ENCODE measurements around the gene NACC2. TPM values are rescaled to one million over a fixed set of nuclear protein-coding genes. Genes with fewer than 3 reads are reported as not detected.

Gene NACC2
- total RNA-seq, 1 donor from 2014 or later: 4.5 TPM

DNA sequence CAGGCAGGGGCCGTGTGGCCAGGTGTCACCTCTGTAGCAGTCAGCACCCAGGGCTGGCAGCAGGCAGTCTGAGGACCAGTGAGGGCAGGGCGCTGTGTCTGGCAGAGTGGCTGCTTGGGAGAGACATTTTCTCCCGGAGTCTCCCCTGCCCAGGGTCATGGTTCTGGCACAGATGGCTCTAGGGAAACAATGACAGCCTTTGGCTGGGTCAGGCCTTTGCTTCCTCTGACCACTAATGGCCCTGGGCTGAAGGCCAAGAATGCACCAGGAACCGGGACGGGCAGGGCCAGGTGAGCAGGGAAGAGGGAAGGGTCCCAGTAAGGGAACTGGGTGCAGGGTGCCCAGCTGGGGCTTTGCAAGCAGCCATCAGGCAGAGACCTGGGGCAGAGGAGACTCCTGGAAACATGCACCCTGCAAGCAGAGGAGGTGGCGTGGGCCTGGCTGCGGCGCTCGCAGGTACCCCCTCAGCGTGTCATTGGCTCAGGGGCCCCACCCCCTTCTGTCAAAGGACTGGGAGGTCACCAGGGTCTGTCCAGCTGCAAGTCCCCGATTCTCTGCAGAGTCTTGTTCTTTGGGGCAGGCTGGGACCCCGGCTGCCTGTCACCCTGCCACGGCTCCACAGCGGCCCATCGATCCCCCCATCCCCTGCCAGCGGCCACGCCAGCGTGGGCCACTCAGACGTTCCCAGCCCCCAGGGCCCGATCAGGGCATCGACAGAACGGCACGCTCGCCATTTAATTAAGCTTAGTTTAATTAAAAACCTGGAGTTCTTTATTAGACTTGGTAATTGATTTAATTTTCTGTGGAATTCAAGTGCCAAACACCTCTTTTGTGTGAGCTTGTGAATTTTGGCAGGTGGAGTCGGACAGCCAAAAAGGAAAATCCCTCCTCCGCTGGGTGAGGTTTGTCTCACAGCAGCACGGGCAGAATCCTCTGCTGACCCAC lies 42.5 kb upstream of the NACC2 start:
- no peak overlapping the region for H3K9ac ChIP-seq
- H3K27me3 ChIP-seq: peaks cover 35% of the 10 kb centered on the region
- H3K27ac ChIP-seq: no peak overlapping the region
- no peaks in the 10 kb centered on the region for H4K20me1 ChIP-seq (ENCODE audit: low read depth)
- no peak overlapping the region for H3K4me3 Mint-ChIP-seq
- no peak overlapping the region for H3K4me3 ChIP-seq
- H3K9me3 Mint-ChIP-seq: no peaks in the 10 kb centered on the region
- no peak for DNase-seq (ENCODE audit: low spot score)
- no peak overlapping the region for H3K27ac Mint-ChIP-seq
- no peaks in the 10 kb centered on the region for H3K79me2 ChIP-seq (ENCODE audit: low read depth)
- H3K36me3 Mint-ChIP-seq: no peaks in the 10 kb centered on the region
- peaks cover 7% of the 10 kb centered on the region for H3F3A ChIP-seq (ENCODE audit: low read depth)
- H3K36me3 ChIP-seq: no peaks in the 10 kb centered on the region
- H3K4me1 ChIP-seq: peaks cover 9% of the 10 kb centered on the region
- H3K27me3 Mint-ChIP-seq (ENCODE audit: insufficient read depth, low read depth): peaks cover 24% of the 10 kb centered on the region
- TF ChIP-seq EZH2 (IDR thresholded peaks at IDR 0.05): no peak
- no peak for TF ChIP-seq EZH2phosphoT487 (IDR thresholded peaks at IDR 0.05)
- no peak for TF ChIP-seq CTCF (IDR thresholded peaks at IDR 0.05)
- H2AFZ ChIP-seq (replicated peaks): no peak overlapping the region
- no peaks in the 10 kb centered on the region for H3K9me3 ChIP-seq (ENCODE audit: low read depth)
- no peak overlapping the region for H3K4me2 ChIP-seq
- peaks cover 21% of the 10 kb centered on the region for H3K4me1 Mint-ChIP-seq

DNA sequence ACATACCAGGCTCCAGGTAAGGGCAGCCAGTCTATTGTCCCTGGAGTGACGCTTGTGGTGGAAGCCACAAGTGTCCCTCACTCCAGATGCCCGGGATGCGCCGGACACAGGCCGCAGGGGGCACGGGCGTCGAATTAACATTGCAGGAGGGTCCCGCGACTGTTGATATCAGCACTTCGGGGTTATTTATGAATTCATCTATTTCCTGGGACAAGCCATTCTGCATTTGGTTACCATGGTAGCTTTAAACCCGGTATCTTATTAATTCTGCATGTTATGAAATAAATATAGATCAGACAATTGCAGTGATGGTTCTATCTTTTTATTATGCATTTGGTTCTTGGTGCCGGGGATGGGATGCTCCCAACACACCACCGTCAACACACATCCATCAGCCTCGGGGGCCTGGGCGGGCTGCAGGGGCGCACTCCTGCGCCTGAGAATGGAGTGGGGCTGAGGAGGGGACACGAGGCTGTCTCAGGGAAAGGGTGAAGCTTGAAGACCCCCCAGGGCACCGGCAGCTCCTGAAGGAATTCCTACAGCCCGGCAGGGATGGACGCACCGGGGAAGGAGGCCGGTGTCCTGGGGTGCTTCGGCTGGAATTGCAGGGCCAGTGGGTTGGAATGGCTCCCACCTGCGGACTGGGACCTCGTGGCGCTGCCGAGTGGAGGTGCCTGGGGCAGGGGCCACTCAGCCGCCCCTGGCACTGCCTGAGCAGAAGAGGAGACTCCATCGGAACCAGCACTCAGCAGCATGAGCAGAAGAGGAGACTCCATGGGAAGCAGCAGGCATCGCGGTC lies 41.2 kb upstream of the NACC2 start:
- Histone ChIP-seq H3K79me2 (ENCODE audit: low read depth) (no peaks in the 10 kb centered on the region), H3K4me1 (peaks cover 9% of the 10 kb centered on the region), H3K27ac (no peak overlapping the region), H3K36me3 (no peaks in the 10 kb centered on the region), H3F3A (ENCODE audit: low read depth) (peaks cover 14% of the 10 kb centered on the region), H3K27me3 (peaks cover 46% of the 10 kb centered on the region), H3K4me3 (no peak overlapping the region), H3K9ac (no peak overlapping the region), H2AFZ (replicated peaks) (no peak overlapping the region), H3K9me3 (ENCODE audit: low read depth) (no peaks in the 10 kb centered on the region), H3K4me2 (no peak overlapping the region), H4K20me1 (ENCODE audit: low read depth) (no peaks in the 10 kb centered on the region)
- TF ChIP-seq EZH2phosphoT487 (IDR thresholded peaks at IDR 0.05): no peak
- TF ChIP-seq CTCF (IDR thresholded peaks at IDR 0.05): no peak
- no peak for TF ChIP-seq EZH2 (IDR thresholded peaks at IDR 0.05)
- peaks cover 24% of the 10 kb centered on the region for H3K27me3 Mint-ChIP-seq (ENCODE audit: insufficient read depth, low read depth)
- no peaks in the 10 kb centered on the region for H3K36me3 Mint-ChIP-seq
- DNase-seq (ENCODE audit: low spot score): no peak
- peaks cover 20% of the 10 kb centered on the region for H3K4me1 Mint-ChIP-seq
- H3K4me3 Mint-ChIP-seq: no peak overlapping the region
- H3K9me3 Mint-ChIP-seq: no peaks in the 10 kb centered on the region
- H3K27ac Mint-ChIP-seq: no peak overlapping the region

DNA sequence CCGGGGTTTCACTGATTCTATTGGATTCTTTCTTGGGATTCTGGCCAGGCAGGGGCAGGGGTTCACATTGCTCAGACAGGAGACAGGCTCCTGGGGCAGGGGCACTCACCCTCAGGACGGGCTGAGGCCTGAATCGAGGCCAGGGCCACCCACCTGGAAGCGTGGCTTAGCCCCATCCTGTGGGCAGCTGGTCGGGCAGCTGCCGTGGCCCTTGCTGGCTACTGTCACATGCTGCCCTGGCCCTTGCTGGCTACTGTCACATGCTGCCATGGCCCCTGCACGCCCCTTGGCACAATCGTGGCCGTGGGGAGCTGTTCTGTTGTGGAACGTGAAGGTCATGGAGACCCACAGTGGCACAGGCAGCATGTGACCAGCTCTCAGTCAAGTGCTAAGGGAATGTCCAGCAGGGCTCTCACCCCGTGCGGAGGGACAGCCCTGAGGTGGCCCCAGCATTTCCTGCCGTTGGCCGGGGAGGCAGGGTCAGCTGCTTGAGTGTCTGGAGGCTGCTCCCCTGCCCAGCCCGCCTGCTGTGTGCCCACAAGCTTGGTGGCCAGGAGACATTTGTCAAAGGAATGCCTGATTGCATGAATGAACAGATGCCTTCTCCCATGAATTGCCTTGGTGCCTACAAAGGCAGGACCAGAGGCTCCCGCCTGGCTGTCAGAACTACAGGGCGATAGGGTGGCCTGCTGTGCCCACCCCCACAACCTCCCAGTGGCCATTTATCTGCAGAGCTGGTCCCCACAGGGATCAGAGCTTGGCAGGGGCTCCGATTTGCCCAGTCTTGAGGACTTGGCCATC lies 40.4 kb upstream of the NACC2 start:
- H3K9ac ChIP-seq: no peak overlapping the region
- H3K36me3 Mint-ChIP-seq: no peaks in the 10 kb centered on the region
- no peak for TF ChIP-seq EZH2phosphoT487 (IDR thresholded peaks at IDR 0.05)
- TF ChIP-seq CTCF (IDR thresholded peaks at IDR 0.05): no peak
- TF ChIP-seq EZH2 (IDR thresholded peaks at IDR 0.05): no peak
- no peak overlapping the region for H3K27ac Mint-ChIP-seq
- H3K4me1 Mint-ChIP-seq: peaks cover 14% of the 10 kb centered on the region
- H3K79me2 ChIP-seq (ENCODE audit: low read depth): no peaks in the 10 kb centered on the region
- no peaks in the 10 kb centered on the region for H3K36me3 ChIP-seq
- no peak overlapping the region for H2AFZ ChIP-seq (replicated peaks)
- no peak overlapping the region for H3K27ac ChIP-seq
- H3K27me3 Mint-ChIP-seq (ENCODE audit: insufficient read depth, low read depth): peaks cover 28% of the 10 kb centered on the region
- DNase-seq (ENCODE audit: low spot score): no peak
- H3K4me3 ChIP-seq: no peak overlapping the region
- peaks cover 46% of the 10 kb centered on the region for H3K27me3 ChIP-seq
- H3F3A ChIP-seq (ENCODE audit: low read depth): peaks cover 16% of the 10 kb centered on the region
- H3K4me1 ChIP-seq: peaks cover 9% of the 10 kb centered on the region
- no peak overlapping the region for H3K4me3 Mint-ChIP-seq
- H3K4me2 ChIP-seq: no peak overlapping the region
- H3K9me3 ChIP-seq (ENCODE audit: low read depth): no peaks in the 10 kb centered on the region
- no peaks in the 10 kb centered on the region for H3K9me3 Mint-ChIP-seq
- no peaks in the 10 kb centered on the region for H4K20me1 ChIP-seq (ENCODE audit: low read depth)

All from neural progenitor cell (in vitro differentiated cells).